ENCODE data around the gene CACNA1S.

- TF ChIP-seq CTCF (IDR thresholded peaks at IDR 0.05): no peak
- TF ChIP-seq POLR2AphosphoS5 (IDR thresholded peaks at IDR 0.05): no peak
Measured at GRCh38 chr1:201065686-201066085, 46.5 kb downstream of the CACNA1S start.

Measured in sigmoid colon (tissue), 4 donors.